ENCODE measurements around the gene FASTK.

Gene FASTK
- 61.0 to 81.5 (median 67.4) reads per million in 3 donors for total RNA-seq

- Histone ChIP-seq H3K36me3 (ENCODE audit: control insufficient read depth, insufficient read depth, low read length) (peaks cover 18% of the 10 kb centered on the region), H3K27me3 (replicated peaks; ENCODE audit: control insufficient read depth, insufficient read depth, low read length, poor library complexity, severe bottlenecking) (no peaks in the 10 kb centered on the region), H3K4me3 (ENCODE audit: insufficient read depth, low read depth, low read length, poor library complexity, severe bottlenecking) (peak within 1 kb of the TSS; percentile 93), H3K27ac (ENCODE audit: insufficient read depth, low read length, poor library complexity, severe bottlenecking) (peak within 1 kb of the TSS; percentile 89), H3K9me3 (ENCODE audit: control insufficient read depth, low read length) (no peaks in the 10 kb centered on the region), H3K4me1 (ENCODE audit: control insufficient read depth, insufficient read depth, low read length, poor library complexity, severe bottlenecking) (peaks cover 41% of the 10 kb centered on the region)
- DNase-seq, result peak; percentile 81 to 85 (median 83)
Measured at GRCh38 chr7:151080522-151081169, at the start of gene FASTK. Gene FASTK (minus strand): TSS chr7:151080809. CDS start chr7:151080766, 43 bp downstream.

GRCh38 chr7:151129960-151130591 lies 49.5 kb upstream of the FASTK start:
- Histone ChIP-seq H3K36me3 (ENCODE audit: control insufficient read depth, insufficient read depth, low read length) (peaks cover 20% of the 10 kb centered on the region), H3K27ac (ENCODE audit: insufficient read depth, low read length, poor library complexity, severe bottlenecking) (no peak overlapping the region), H3K9me3 (ENCODE audit: control insufficient read depth, low read length) (no peaks in the 10 kb centered on the region), H3K4me1 (ENCODE audit: control insufficient read depth, insufficient read depth, low read length, poor library complexity, severe bottlenecking) (no peaks in the 10 kb centered on the region), H3K27me3 (replicated peaks; ENCODE audit: control insufficient read depth, insufficient read depth, low read length, poor library complexity, severe bottlenecking) (no peaks in the 10 kb centered on the region), H3K4me3 (ENCODE audit: insufficient read depth, low read depth, low read length, poor library complexity, severe bottlenecking) (no peak overlapping the region)
- DNase-seq, result no peak

GRCh38 chr7:151129117-151129959 lies 48.7 kb upstream of the FASTK start:
- H3K36me3 ChIP-seq (ENCODE audit: control insufficient read depth, insufficient read depth, low read length), result peaks cover 17% of the 10 kb centered on the region

GRCh38 chr7:151128716-151129115 lies 48.1 kb upstream of the FASTK start:
- no peak overlapping the region for H3K27ac ChIP-seq (ENCODE audit: insufficient read depth, low read length, poor library complexity, severe bottlenecking)
- H3K27me3 ChIP-seq (replicated peaks; ENCODE audit: control insufficient read depth, insufficient read depth, low read length, poor library complexity, severe bottlenecking), result no peaks in the 10 kb centered on the region
- H3K4me3 ChIP-seq (ENCODE audit: insufficient read depth, low read depth, low read length, poor library complexity, severe bottlenecking), result no peak overlapping the region
- no peaks in the 10 kb centered on the region for H3K9me3 ChIP-seq (ENCODE audit: control insufficient read depth, low read length)
- H3K4me1 ChIP-seq (ENCODE audit: control insufficient read depth, insufficient read depth, low read length, poor library complexity, severe bottlenecking), result no peaks in the 10 kb centered on the region
- peaks cover 17% of the 10 kb centered on the region for H3K36me3 ChIP-seq (ENCODE audit: control insufficient read depth, insufficient read depth, low read length)
- DNase-seq, result no peak

More at GRCh38 chr7:151129117-151129959, 48.7 kb upstream of the FASTK start:
- no peaks in the 10 kb centered on the region for H3K9me3 ChIP-seq (ENCODE audit: control insufficient read depth, low read length)
- no peak overlapping the region for H3K4me3 ChIP-seq (ENCODE audit: insufficient read depth, low read depth, low read length, poor library complexity, severe bottlenecking)
- no peak overlapping the region for H3K27ac ChIP-seq (ENCODE audit: insufficient read depth, low read length, poor library complexity, severe bottlenecking)
- H3K4me1 ChIP-seq (ENCODE audit: control insufficient read depth, insufficient read depth, low read length, poor library complexity, severe bottlenecking), result no peaks in the 10 kb centered on the region
- H3K27me3 ChIP-seq (replicated peaks; ENCODE audit: control insufficient read depth, insufficient read depth, low read length, poor library complexity, severe bottlenecking), result no peaks in the 10 kb centered on the region
- no peak for DNase-seq

- H3K27ac ChIP-seq (ENCODE audit: insufficient read depth, low read length, poor library complexity, severe bottlenecking), result no peak overlapping the region
- no peaks in the 10 kb centered on the region for H3K4me1 ChIP-seq (ENCODE audit: control insufficient read depth, insufficient read depth, low read length, poor library complexity, severe bottlenecking)
- H3K27me3 ChIP-seq (replicated peaks; ENCODE audit: control insufficient read depth, insufficient read depth, low read length, poor library complexity, severe bottlenecking), result no peaks in the 10 kb centered on the region
- peaks cover 17% of the 10 kb centered on the region for H3K36me3 ChIP-seq (ENCODE audit: control insufficient read depth, insufficient read depth, low read length)
- no peak overlapping the region for H3K4me3 ChIP-seq (ENCODE audit: insufficient read depth, low read depth, low read length, poor library complexity, severe bottlenecking)
- no peak for DNase-seq
- H3K9me3 ChIP-seq (ENCODE audit: control insufficient read depth, low read length), result no peaks in the 10 kb centered on the region
Measured at GRCh38 chr7:151128144-151128543, 47.5 kb upstream of the FASTK start.

- H3K27me3 ChIP-seq (replicated peaks; ENCODE audit: control insufficient read depth, insufficient read depth, low read length, poor library complexity, severe bottlenecking), result no peaks in the 10 kb centered on the region
- H3K4me1 ChIP-seq (ENCODE audit: control insufficient read depth, insufficient read depth, low read length, poor library complexity, severe bottlenecking), result no peaks in the 10 kb centered on the region
- no peak overlapping the region for H3K27ac ChIP-seq (ENCODE audit: insufficient read depth, low read length, poor library complexity, severe bottlenecking)
- no peaks in the 10 kb centered on the region for H3K9me3 ChIP-seq (ENCODE audit: control insufficient read depth, low read length)
- DNase-seq, result no peak
- H3K36me3 ChIP-seq (ENCODE audit: control insufficient read depth, insufficient read depth, low read length), result peaks cover 21% of the 10 kb centered on the region
- no peak overlapping the region for H3K4me3 ChIP-seq (ENCODE audit: insufficient read depth, low read depth, low read length, poor library complexity, severe bottlenecking)
Measured at GRCh38 chr7:151126491-151127137, 46.0 kb upstream of the FASTK start.

- Histone ChIP-seq H3K9me3 (ENCODE audit: control insufficient read depth, low read length) (no peaks in the 10 kb centered on the region), H3K4me3 (ENCODE audit: insufficient read depth, low read depth, low read length, poor library complexity, severe bottlenecking) (no peak overlapping the region), H3K27me3 (replicated peaks; ENCODE audit: control insufficient read depth, insufficient read depth, low read length, poor library complexity, severe bottlenecking) (no peaks in the 10 kb centered on the region), H3K4me1 (ENCODE audit: control insufficient read depth, insufficient read depth, low read length, poor library complexity, severe bottlenecking) (no peaks in the 10 kb centered on the region), H3K36me3 (ENCODE audit: control insufficient read depth, insufficient read depth, low read length) (peaks cover 24% of the 10 kb centered on the region), H3K27ac (ENCODE audit: insufficient read depth, low read length, poor library complexity, severe bottlenecking) (no peak overlapping the region)
- no peak for DNase-seq
Measured at GRCh38 chr7:151125846-151126481, 45.4 kb upstream of the FASTK start.

- H3K27ac ChIP-seq (ENCODE audit: insufficient read depth, low read length, poor library complexity, severe bottlenecking), result no peak overlapping the region
- no peak overlapping the region for H3K4me3 ChIP-seq (ENCODE audit: insufficient read depth, low read depth, low read length, poor library complexity, severe bottlenecking)
Measured at GRCh38 chr7:151125470-151125845, 44.8 kb upstream of the FASTK start.

GRCh38 chr7:151124899-151125399 lies 44.3 kb upstream of the FASTK start:
- Histone ChIP-seq H3K9me3 (ENCODE audit: control insufficient read depth, low read length) (no peaks in the 10 kb centered on the region), H3K36me3 (ENCODE audit: control insufficient read depth, insufficient read depth, low read length) (peaks cover 24% of the 10 kb centered on the region), H3K27me3 (replicated peaks; ENCODE audit: control insufficient read depth, insufficient read depth, low read length, poor library complexity, severe bottlenecking) (no peaks in the 10 kb centered on the region), H3K4me3 (ENCODE audit: insufficient read depth, low read depth, low read length, poor library complexity, severe bottlenecking) (no peak overlapping the region), H3K4me1 (ENCODE audit: control insufficient read depth, insufficient read depth, low read length, poor library complexity, severe bottlenecking) (no peaks in the 10 kb centered on the region), H3K27ac (ENCODE audit: insufficient read depth, low read length, poor library complexity, severe bottlenecking) (no peak overlapping the region)
- DNase-seq, result no peak

More at GRCh38 chr7:151125470-151125845, 44.8 kb upstream of the FASTK start:
- Histone ChIP-seq H3K36me3 (ENCODE audit: control insufficient read depth, insufficient read depth, low read length) (peaks cover 25% of the 10 kb centered on the region), H3K9me3 (ENCODE audit: control insufficient read depth, low read length) (no peaks in the 10 kb centered on the region), H3K4me1 (ENCODE audit: control insufficient read depth, insufficient read depth, low read length, poor library complexity, severe bottlenecking) (no peaks in the 10 kb centered on the region), H3K27me3 (replicated peaks; ENCODE audit: control insufficient read depth, insufficient read depth, low read length, poor library complexity, severe bottlenecking) (no peaks in the 10 kb centered on the region)
- DNase-seq, result no peak
